GM19023 (cell line): ENCODE measurements around the gene ASB12.
A peak's percentile ranks its signal among the peaks of the same experiment; 100 is the strongest.
"Not testable (repeated sequence)": the region's sequence is repeated elsewhere in the genome, so short reads cannot be mapped to it uniquely, and the experiment has no call there.

ENCODE experiments used
- ATAC-seq: cut with Tn5 transposase; IDR thresholded peaks from one replicate; pipeline ENCODE4 v1.9.1; 2021; ENCODE audit warnings: mild to moderate bottlenecking, moderate library complexity; ENCODE audit not compliant: unreplicated experiment

The ASB12 gene

GRCh38 chrX:64230123-64230970 lies at the start of gene ASB12:
Gene ASB12 (minus strand): TSS chrX:64230607. CDS start chrX:64225650, 4,957 bp downstream.
- no peak for ATAC-seq

DNA sequence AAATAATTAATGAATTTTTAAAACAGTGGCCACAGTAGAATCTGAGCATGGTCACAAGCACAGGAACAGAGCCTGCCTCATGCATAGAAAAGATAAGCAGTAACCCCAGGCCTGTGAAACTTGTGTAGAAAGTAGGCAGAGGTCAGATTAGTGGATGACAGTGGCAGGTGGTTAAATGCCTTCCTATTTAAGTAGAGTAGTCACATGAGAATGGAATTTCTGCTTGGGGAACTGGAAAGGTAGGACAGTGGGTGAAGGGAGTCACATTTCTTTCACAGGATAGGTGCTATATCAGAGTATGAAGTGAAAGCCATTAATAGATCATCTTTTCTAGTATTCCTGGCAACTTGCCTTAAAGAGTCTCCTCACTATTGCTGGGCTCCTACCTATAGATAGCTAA lies 34.9 kb upstream of the ASB12 start:
- ATAC-seq = no peak

- ATAC-seq = no peak
Observed at GRCh38 chrX:64229154-64229553, 1.3 kb downstream of the ASB12 start.

- no peak for ATAC-seq
Observed at GRCh38 chrX:64218023-64218422, 12.4 kb downstream of the ASB12 start.

DNA sequence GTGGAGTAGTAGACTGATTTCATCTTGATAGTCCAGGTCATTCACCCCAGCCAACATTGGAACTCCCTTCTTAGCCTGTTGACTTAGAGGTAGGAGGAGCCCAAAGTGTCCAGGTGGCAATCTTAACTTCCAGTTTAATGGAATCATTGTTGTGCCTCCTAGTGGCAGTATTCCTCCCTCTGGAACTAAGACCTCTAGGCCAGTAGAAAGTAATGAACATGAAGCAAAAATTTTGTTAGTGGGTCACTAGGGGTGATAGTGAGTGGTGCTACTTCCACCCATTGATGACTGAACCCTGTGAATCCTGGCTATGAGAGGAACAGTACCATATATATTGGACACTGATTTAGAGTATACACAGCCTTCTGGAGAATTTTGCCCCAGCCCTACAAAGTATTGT lies 16.4 kb downstream of the ASB12 start:
- ATAC-seq = not testable (repeated sequence)

- ATAC-seq = no peak
Observed at GRCh38 chrX:64206556-64207162, 23.7 kb downstream of the ASB12 start.

DNA sequence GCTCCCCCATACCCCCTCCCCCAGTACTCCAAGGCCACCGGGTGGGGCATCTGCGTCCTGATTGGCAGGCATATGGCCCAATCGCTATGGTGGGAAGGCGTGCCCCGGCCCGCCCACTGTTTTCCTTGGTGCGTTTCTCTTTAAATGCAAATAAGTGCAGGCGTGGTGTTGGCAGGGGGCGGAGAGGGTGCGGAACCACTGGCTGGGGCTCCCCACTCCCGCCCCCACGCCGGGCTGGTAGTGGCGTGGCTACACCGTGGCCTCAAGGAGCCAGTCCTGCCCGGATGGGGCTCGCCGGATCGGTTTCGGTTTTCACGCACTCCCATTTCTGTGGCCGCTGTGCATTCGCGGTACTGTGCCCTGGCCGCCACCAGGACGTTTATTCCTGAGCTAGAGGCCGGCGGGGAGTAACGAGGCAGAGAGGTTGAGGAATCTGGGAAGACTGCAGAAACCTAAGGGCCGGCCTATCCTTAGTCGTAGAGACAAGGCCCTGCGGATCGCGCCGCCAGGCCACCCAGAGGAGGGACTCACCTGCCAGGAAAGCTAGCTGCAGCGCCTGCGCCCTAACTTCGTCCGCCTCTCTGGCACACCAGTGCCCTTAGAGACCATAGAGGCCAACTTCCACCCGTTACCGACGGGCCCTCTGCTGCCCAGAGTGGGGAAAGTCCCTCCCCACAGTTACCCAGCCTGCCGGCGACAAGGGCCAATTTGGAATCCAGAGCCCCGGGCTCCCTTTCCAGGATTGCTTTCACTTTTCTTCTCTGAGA lies 24.5 kb downstream of the ASB12 start:
- peak; percentile 82 for ATAC-seq

- ATAC-seq = peak; percentile 45
Observed at GRCh38 chrX:64205441-64205734, 25.0 kb downstream of the ASB12 start, which contains the start of gene AMER1. Gene AMER1 (minus strand): TSS chrX:64205708. CDS start chrX:64193286, 12,422 bp downstream.

- peak; percentile 11 for ATAC-seq
Observed at GRCh38 chrX:64204701-64205440, 25.5 kb downstream of the ASB12 start.

DNA sequence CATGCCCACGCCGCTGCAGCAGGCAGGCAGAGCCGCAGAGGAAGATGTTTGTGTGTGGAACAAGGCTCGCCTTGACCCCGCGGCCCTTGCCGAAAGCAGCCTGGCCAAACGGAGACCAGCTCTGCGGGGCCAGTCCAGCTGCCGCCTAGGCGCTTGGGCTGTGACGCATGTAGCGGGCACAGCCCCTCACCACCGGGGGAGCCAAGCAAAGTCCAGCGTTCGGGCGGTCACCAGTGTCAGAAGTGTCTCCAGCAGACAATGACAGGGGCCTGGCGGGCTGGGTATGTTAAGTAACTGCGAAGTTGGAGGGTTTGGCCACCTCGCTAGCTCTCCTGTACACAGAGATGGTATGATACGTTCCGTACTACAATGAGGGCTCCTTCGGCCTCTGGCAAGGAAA lies 26.2 kb downstream of the ASB12 start:
- no peak for ATAC-seq

DNA sequence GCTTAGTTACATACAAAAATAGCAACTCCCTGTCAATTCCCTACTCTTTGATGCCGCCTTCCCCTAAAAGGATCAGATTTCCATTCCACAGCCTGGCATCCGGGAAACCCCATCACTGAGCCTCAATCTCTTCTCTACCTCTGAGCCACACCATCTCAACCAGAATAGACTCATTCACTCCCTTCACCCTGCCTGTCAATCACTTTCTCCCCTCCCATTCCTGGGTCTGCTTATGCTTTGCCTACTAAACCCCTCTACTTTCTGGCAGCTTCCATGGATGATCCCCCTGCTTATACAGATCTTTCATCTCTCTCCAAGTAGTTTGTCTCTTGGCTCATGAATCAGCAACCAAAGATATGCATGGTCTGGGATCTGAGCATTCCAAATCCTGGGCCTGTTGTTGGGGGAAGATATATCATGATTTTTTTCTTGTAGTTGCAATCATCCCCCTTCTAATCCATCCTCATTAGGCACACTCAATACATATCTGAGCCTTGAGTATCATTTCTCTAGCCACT lies 27.5 kb downstream of the ASB12 start:
- no peak for ATAC-seq

GRCh38 chrX:64198036-64198435 lies 32.4 kb downstream of the ASB12 start:
- no peak for ATAC-seq

DNA sequence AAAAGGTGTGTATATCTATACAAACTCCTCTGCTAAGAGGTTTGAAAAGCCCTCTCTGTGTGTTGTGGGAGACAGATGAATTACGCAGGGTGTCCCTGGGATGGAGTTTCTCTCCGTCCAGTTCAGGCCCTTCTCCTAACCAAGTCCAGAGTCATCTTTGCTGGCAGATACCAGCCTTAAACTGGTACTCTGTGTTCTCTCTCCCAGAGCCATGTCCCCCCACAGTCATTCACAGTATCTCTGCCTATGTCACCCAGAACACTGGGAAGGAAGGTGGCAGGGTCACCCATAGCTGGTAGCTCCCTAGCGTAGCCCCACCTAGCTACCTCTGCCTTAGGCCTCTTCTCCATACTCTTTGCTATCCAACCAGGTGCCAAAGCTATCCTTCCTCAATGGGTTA lies 33.8 kb downstream of the ASB12 start:
- ATAC-seq = no peak

DNA sequence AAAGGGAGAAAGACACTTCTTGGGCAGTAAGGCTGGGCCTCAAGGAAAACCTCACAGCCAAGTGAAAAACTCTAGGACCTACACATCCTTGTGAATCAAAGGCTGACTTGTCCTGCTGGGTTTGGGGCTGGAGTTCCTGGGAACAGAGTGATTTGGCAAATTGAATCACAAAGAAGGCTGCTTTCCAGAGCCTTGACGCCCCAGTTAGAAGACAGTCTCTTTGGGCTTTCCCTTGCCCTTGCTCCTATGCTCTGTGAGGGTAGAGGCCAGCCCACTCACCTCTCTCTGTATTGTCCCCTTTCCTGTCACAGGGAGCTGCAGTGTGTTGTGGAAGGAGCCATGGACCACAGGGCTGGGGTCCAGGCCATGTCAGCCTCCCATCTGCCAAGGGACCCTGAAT lies 34.5 kb downstream of the ASB12 start:
- ATAC-seq = no peak

DNA sequence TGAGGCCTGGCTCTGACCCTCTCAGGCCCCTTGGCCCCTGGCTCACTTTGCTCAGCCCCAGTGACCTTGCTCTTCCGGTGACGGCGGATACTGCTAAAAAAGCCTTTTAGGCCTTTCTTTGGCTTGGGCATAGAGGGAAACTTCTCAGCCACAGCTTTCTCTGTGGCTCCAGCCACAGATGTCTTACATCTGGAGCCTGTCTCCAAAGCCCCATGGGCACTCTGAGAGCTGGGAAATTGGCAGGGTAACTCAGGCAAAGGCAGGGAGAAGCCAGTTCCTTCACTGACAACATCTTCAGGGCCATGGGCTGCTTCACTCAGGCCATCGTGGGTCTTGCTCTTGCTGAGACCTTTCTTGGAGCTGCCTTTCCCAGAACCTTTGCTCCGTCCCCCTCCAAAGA lies 37.7 kb downstream of the ASB12 start:
- no peak for ATAC-seq

DNA sequence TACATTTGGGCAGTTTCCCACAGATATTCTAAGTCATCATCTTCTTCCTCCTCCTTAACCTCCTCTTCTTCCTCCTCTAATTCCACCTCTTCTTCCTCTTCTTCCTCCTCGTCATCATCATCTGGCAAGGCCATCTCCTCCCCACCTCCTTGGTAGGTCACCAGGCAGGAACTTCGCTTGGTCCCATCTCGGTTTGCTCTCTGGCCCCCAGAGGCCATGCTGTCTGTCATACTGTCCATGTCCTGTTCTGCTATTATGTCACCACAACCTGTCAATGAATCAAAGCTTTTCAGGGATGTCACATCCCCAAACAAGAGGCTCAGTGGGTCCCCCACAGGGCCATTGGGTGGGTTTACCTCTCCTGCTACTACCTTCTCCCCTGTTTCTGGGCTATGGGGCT lies 38.4 kb downstream of the ASB12 start:
- ATAC-seq = no peak

DNA sequence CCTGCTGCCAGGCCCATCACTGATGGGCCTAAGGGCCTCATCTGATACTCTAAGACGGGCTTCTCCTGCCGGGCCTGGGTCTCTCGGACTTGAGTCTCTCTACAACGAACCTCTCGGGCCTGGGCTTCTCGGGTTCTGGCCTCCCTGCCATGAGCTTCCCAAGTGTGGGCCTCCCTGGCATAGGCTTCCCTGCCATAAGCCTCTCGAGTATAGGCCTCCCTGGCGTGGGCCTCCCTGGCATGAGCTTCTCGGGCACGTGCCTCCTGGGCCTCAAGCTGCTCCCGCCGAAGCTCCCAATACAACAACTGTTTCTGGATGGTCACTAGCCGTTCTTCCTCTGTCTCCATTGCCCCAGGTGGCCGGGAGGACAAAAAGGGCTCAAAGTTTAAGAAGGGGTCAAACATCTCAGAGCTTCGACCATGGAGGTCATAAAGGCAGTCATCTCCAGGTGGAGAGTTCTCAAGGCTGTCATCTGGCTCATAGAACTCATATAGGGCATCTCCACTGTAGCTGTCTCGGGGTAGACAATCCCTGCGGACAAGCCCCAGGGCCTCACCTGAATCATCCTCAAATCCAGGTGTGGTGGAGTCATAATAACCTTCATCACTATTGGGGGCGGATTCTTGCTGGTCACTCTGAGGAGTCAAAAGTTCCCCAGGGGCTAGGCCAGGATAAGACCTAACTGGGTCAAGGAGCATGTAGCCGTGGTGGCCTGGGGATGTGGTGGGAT lies 39.0 kb downstream of the ASB12 start:
- no peak for ATAC-seq

GRCh38 chrX:64190136-64190740 lies 40.2 kb downstream of the ASB12 start:
- no peak for ATAC-seq

GRCh38 chrX:64188901-64189300 lies 41.5 kb downstream of the ASB12 start:
- no peak for ATAC-seq

DNA sequence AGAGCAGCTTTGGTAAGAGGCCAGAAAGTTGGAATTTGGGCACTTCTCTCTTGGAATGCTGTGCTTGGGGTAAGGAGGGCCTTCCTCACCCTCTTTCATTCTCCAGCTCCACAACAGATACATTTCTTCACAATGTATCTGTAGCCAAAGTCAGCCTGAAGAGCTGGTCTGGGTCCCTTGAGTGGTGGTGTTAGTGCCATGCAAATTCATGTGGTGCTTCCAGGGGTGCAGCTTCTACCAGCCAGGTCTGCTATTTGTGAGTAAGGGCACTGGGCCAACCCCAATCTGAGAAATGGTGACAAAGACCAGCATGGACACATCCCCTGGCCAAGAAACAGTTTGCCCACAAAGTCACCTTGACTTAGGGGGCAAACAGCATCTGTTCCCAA lies 42.7 kb downstream of the ASB12 start:
- no peak for ATAC-seq
